GM08714 (cell line): ENCODE results near the gene DRAP1.
A peak's percentile ranks its signal among the peaks of the same experiment; 100 is the strongest.

Experiments
- H3K4me3 ChIP-seq: fragments of 200-500 bp; sonication (Bioruptor generic); 2 replicates; pipeline ENCODE4 v1.5.1; 2014; ENCODE audit warnings: mild to moderate bottlenecking, low read length, inconsistent platforms
- ZNF274 ChIP-seq: IDR thresholded peaks from 2 replicates; pipeline ENCODE4 v1.6.1; 2012; ENCODE audit warnings: mild to moderate bottlenecking, low read depth, low read length

DRAP1 gene

GRCh38 chr11:65892661-65893317, 26.4 kb upstream of the DRAP1 start:
- no peak for TF ChIP-seq ZNF274
- H3K4me3 ChIP-seq, result peak overlapping the region; percentile 78; the same call in 1 of the 2 replicates

- H3K4me3 ChIP-seq, result peak overlapping the region; percentile 28; the same call in 1 of the 2 replicates
- no peak for TF ChIP-seq ZNF274
These were observed 25.1 kb upstream of the DRAP1 start for GRCh38 chr11:65894034-65894591.

- no peak overlapping the region for H3K4me3 ChIP-seq
- no peak for TF ChIP-seq ZNF274
These were observed 23.7 kb upstream of the DRAP1 start for GRCh38 chr11:65895482-65895981.

- TF ChIP-seq ZNF274, result no peak
- no peak overlapping the region for H3K4me3 ChIP-seq
These were observed 22.9 kb upstream of the DRAP1 start for GRCh38 chr11:65896034-65896999.

- H3K4me3 ChIP-seq, result no peak overlapping the region
- no peak for TF ChIP-seq ZNF274
These were observed 22.2 kb upstream of the DRAP1 start for GRCh38 chr11:65897020-65897471.

GRCh38 chr11:65898656-65899355, 20.4 kb upstream of the DRAP1 start:
- H3K4me3 ChIP-seq, result peak overlapping the region; percentile 85; the same call in 1 of the 2 replicates
- no peak for TF ChIP-seq ZNF274

- peak overlapping the region; percentile 85 for H3K4me3 ChIP-seq
- TF ChIP-seq ZNF274, result no peak
These were observed 19.7 kb upstream of the DRAP1 start for GRCh38 chr11:65899356-65900124.

GRCh38 chr11:65900125-65900898, 18.9 kb upstream of the DRAP1 start, which contains the start of gene FOSL1:
FOSL1 (minus strand) TSS chr11:65900388; CDS start chr11:65900339, 49 bp downstream.
- H3K4me3 ChIP-seq, result peak within 1 kb of the TSS; percentile 85
- TF ChIP-seq ZNF274, result no peak

GRCh38 chr11:65900899-65901180, 18.4 kb upstream of the DRAP1 start:
- H3K4me3 ChIP-seq, result no peak overlapping the region
- no peak for TF ChIP-seq ZNF274

GRCh38 chr11:65903068-65903481, 16.2 kb upstream of the DRAP1 start:
- no peak overlapping the region for H3K4me3 ChIP-seq
- TF ChIP-seq ZNF274, result no peak

GRCh38 chr11:65903715-65904114, 15.5 kb upstream of the DRAP1 start:
- H3K4me3 ChIP-seq, result no peak overlapping the region
- no peak for TF ChIP-seq ZNF274

GRCh38 chr11:65906602-65907001, 12.6 kb upstream of the DRAP1 start:
- H3K4me3 ChIP-seq, result no peak overlapping the region
- no peak for TF ChIP-seq ZNF274

GRCh38 chr11:65907878-65908277, 11.3 kb upstream of the DRAP1 start:
- no peak overlapping the region for H3K4me3 ChIP-seq
- TF ChIP-seq ZNF274, result no peak
